Measurements from ENCODE around the gene CKAP4. TPM values are rescaled to one million over a fixed set of nuclear protein-coding genes. Genes with fewer than 3 reads are reported as not detected.

Gene CKAP4
- total RNA-seq, 1 experiment from 2014 or later: 108 TPM

- CTCF ChIA-PET: interaction anchor here (0.9 kb wide), 1 partner anchor 21 kb away, joined by 5 read pairs; no protein-coding TSS in a partner anchor
- no peak overlapping the region for H3K4me3 Mint-ChIP-seq (ENCODE audit: low read depth, unreplicated experiment)
- H3K27ac Mint-ChIP-seq (ENCODE audit: unreplicated experiment): no peak overlapping the region
- no TSS peak for BruUV-seq (replicated peaks)
- intact Hi-C loops (cut with micrococcal nuclease; ENCODE audit: unreplicated experiment): no loop called here
- no peak for TF ChIP-seq CTCF (IDR thresholded peaks at IDR 0.05; ENCODE audit: unreplicated experiment)
- H3K36me3 Mint-ChIP-seq (ENCODE audit: insufficient read depth, unreplicated experiment): no peaks in the 10 kb centered on the region
- H3K9me3 Mint-ChIP-seq (ENCODE audit: low read depth, unreplicated experiment): no peaks in the 10 kb centered on the region
- no peaks in the 10 kb centered on the region for H3K4me1 Mint-ChIP-seq (ENCODE audit: low read depth, unreplicated experiment)
- DNase-seq: no peak
- no peaks in the 10 kb centered on the region for H3K27me3 Mint-ChIP-seq (ENCODE audit: unreplicated experiment)
Measured at GRCh38 chr12:106256524-106256923, 8.7 kb upstream of the CKAP4 start.

DNA sequence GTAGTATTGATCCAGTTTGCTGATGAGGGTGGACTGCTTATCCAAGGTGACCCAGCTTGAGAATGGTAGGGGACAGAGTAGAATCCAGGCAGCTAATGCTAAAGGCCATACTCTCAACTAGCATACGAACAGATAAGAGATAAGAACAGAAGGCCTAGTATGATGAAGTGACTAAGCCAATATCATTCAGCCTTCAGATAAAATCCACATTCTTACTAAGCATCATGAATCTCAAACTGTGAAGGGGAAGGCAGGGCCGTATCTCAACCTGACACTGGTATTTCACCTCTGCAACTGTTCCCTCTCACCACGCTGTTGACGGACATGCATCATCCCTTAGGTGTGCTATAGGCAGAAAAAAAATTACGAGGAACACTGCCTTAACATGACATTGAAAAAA, 8.1 kb upstream of the CKAP4 start:
- BruUV-seq (replicated peaks): no TSS peak
- Mint-ChIP-seq H3K9me3 (ENCODE audit: low read depth, unreplicated experiment) (no peaks in the 10 kb centered on the region), H3K27me3 (ENCODE audit: unreplicated experiment) (no peaks in the 10 kb centered on the region), H3K36me3 (ENCODE audit: insufficient read depth, unreplicated experiment) (no peaks in the 10 kb centered on the region), H3K4me3 (ENCODE audit: low read depth, unreplicated experiment) (no peak overlapping the region), H3K27ac (ENCODE audit: unreplicated experiment) (no peak overlapping the region), H3K4me1 (ENCODE audit: low read depth, unreplicated experiment) (no peaks in the 10 kb centered on the region)
- CTCF ChIA-PET: interaction anchor here (0.9 kb wide), 1 partner anchor 22 kb away, joined by 5 read pairs; no protein-coding TSS in a partner anchor
- no peak for TF ChIP-seq CTCF (IDR thresholded peaks at IDR 0.05; ENCODE audit: unreplicated experiment)
- intact Hi-C loops (cut with micrococcal nuclease; ENCODE audit: unreplicated experiment): no loop called here
- DNase-seq: no peak

GRCh38 chr12:106255493-106255892, 7.7 kb upstream of the CKAP4 start:
- H3K27me3 Mint-ChIP-seq (ENCODE audit: unreplicated experiment): no peaks in the 10 kb centered on the region
- CTCF ChIA-PET: no interaction called here
- no peaks in the 10 kb centered on the region for H3K4me1 Mint-ChIP-seq (ENCODE audit: low read depth, unreplicated experiment)
- intact Hi-C loops (cut with micrococcal nuclease; ENCODE audit: unreplicated experiment): no loop called here
- BruUV-seq (replicated peaks): no TSS peak
- DNase-seq: no peak
- no peak overlapping the region for H3K4me3 Mint-ChIP-seq (ENCODE audit: low read depth, unreplicated experiment)
- no peak overlapping the region for H3K27ac Mint-ChIP-seq (ENCODE audit: unreplicated experiment)
- H3K36me3 Mint-ChIP-seq (ENCODE audit: insufficient read depth, unreplicated experiment): no peaks in the 10 kb centered on the region
- no peak for TF ChIP-seq CTCF (IDR thresholded peaks at IDR 0.05; ENCODE audit: unreplicated experiment)
- H3K9me3 Mint-ChIP-seq (ENCODE audit: low read depth, unreplicated experiment): no peaks in the 10 kb centered on the region

DNA sequence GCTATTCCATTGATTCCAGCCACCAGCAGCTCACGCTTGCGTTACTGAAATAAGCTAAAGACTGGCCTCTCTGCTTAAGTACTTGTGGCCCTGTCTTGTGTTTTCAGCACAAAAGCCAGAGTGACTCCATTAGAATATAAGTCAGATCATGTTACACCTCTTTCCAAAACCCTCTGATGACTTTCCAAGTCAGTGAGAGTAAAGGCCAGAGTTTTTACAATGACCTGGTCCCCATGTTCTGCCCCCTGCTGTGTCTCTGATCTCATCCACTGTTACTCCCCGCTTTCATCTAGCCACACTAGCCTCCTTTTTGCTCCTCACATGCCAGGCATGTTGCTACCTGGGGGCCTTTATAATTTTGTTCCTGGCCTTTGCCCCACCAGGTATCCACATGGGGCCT, 6.9 kb upstream of the CKAP4 start:
- Mint-ChIP-seq H3K9me3 (ENCODE audit: low read depth, unreplicated experiment) (no peaks in the 10 kb centered on the region), H3K36me3 (ENCODE audit: insufficient read depth, unreplicated experiment) (no peaks in the 10 kb centered on the region), H3K27ac (ENCODE audit: unreplicated experiment) (no peak overlapping the region), H3K27me3 (ENCODE audit: unreplicated experiment) (no peaks in the 10 kb centered on the region), H3K4me3 (ENCODE audit: low read depth, unreplicated experiment) (no peak overlapping the region), H3K4me1 (ENCODE audit: low read depth, unreplicated experiment) (peaks cover 4% of the 10 kb centered on the region)
- intact Hi-C loops (cut with micrococcal nuclease; ENCODE audit: unreplicated experiment): no loop called here
- CTCF ChIA-PET: no interaction called here
- DNase-seq: no peak
- no TSS peak for BruUV-seq (replicated peaks)
- TF ChIP-seq CTCF (IDR thresholded peaks at IDR 0.05; ENCODE audit: unreplicated experiment): no peak
